Measurements from ENCODE around the gene RHBDL1.

DNA sequence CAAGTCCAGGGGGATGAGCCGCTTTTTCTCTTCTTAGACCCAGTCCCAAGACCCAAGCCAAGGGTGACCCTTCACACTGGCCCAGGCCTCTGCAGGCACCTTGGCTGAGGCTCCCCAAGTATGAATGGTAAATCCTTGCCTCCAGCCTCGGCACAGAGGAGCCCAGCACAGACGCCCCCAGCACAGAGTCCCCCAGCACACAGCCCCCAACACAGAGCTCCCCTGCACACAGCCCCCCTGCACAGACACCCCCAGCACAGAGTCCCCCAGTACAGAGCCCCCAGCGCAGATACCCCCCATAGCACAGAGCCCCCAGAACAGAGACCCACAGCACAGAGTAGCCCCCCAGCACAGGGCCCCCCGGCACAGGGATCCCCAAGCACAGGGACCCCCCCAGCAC lies 34.9 kb upstream of the RHBDL1 start:
- TF ChIP-seq EZH2 (IDR thresholded peaks at IDR 0.05; ENCODE audit: borderline replicate concordance, low read depth, low read length, severe bottlenecking) = no peak
- TF ChIP-seq, protein P1, sequence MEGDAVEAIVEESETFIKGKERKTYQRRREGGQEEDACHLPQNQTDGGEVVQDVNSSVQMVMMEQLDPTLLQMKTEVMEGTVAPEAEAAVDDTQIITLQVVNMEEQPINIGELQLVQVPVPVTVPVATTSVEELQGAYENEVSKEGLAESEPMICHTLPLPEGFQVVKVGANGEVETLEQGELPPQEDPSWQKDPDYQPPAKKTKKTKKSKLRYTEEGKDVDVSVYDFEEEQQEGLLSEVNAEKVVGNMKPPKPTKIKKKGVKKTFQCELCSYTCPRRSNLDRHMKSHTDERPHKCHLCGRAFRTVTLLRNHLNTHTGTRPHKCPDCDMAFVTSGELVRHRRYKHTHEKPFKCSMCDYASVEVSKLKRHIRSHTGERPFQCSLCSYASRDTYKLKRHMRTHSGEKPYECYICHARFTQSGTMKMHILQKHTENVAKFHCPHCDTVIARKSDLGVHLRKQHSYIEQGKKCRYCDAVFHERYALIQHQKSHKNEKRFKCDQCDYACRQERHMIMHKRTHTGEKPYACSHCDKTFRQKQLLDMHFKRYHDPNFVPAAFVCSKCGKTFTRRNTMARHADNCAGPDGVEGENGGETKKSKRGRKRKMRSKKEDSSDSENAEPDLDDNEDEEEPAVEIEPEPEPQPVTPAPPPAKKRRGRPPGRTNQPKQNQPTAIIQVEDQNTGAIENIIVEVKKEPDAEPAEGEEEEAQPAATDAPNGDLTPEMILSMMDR (IDR thresholded peaks at IDR 0.05; ENCODE audit: borderline replicate concordance, extremely low read depth, low read length, poor library complexity, severe bottlenecking) = no peak
